Fibroblast of lung (primary cell): ENCODE data around the gene HOXC11. TPM values are rescaled to one million over a fixed set of nuclear protein-coding genes. Genes with fewer than 3 reads are reported as not detected.
A peak's percentile ranks its signal among the peaks of the same experiment; 100 is the strongest.

Source experiments
- DNase-seq, 2 donors: peaks; one replicate each; pipeline versions ENCODE4 v3.0.0 to v3.0.0-alpha.2; 2010; ENCODE audit warnings: low read depth in 2 of 2
- H2AFZ ChIP-seq: 2 replicates; pipeline ENCODE4 v1.5.1; 2012; ENCODE audit warnings: low read length, control low read depth, inconsistent platforms
- H3K27ac ChIP-seq: 2 replicates; pipeline ENCODE4 v1.5.1; 2011; ENCODE audit warnings: low read length, control low read depth; ENCODE audit not compliant: insufficient read depth
- H3K27me3 ChIP-seq: 2 replicates; pipeline ENCODE4 v1.5.1; 2011; ENCODE audit warnings: mild to moderate bottlenecking, low read length; ENCODE audit not compliant: control insufficient read depth, insufficient read depth
- H3K36me3 ChIP-seq: 2 replicates; pipeline ENCODE4 v1.5.1; 2011; ENCODE audit warnings: low read length; ENCODE audit not compliant: control insufficient read depth, insufficient read depth
- H3K4me1 ChIP-seq: 2 replicates; pipeline ENCODE4 v1.5.1; 2011; ENCODE audit warnings: low read length; ENCODE audit not compliant: control insufficient read depth, insufficient read depth; ENCODE audit errors: extremely low read depth
- H3K4me2 ChIP-seq: 2 replicates; pipeline ENCODE4 v1.5.1; 2011; ENCODE audit warnings: low read length, control low read depth; ENCODE audit not compliant: insufficient read depth; ENCODE audit errors: extremely low read depth
- H3K4me3 ChIP-seq, 4 experiments: fragments of 200-600 bp in 1 of 4; sonication (generic) in 1 of 4; replicated peaks in 1 of 4; 2 replicates each; pipeline ENCODE4 v1.5.1; 2011 to 2016; ENCODE audit warnings: low read length in 4 of 4, low read depth in 3 of 4, mild to moderate bottlenecking in 3 of 4, control low read depth in 2 of 4, inconsistent platforms in 1 of 4, mixed read lengths in 1 of 4; ENCODE audit not compliant: insufficient read depth in 1 of 4; ENCODE audit errors: control extremely low read depth in 1 of 4
- H3K79me2 ChIP-seq: 2 replicates; pipeline ENCODE4 v1.5.1; 2012; ENCODE audit warnings: mild to moderate bottlenecking, low read length, inconsistent platforms; ENCODE audit not compliant: control insufficient read depth, insufficient read depth
- H3K9ac ChIP-seq: 2 replicates; pipeline ENCODE4 v1.5.1; 2011; ENCODE audit warnings: mild to moderate bottlenecking, low read length, control low read depth; ENCODE audit not compliant: insufficient read depth
- H3K9me3 ChIP-seq: 2 replicates; pipeline ENCODE4 v1.5.1; 2012; ENCODE audit warnings: low read depth, low read length; ENCODE audit not compliant: control insufficient read depth, insufficient read depth
- H4K20me1 ChIP-seq: 2 replicates; pipeline ENCODE4 v1.5.1; 2011; ENCODE audit warnings: low read length; ENCODE audit not compliant: control insufficient read depth, insufficient read depth; ENCODE audit errors: extremely low read depth
- CTCF ChIP-seq, 2 donors: IDR thresholded peaks in 1 of 2; conservative IDR thresholded peaks in 1 of 2; 1 replicate in 1 of 2; 2 replicates in 1 of 2; pipeline ENCODE4 v1.5.1; 2011 to 2012; ENCODE audit warnings: low read length in 2 of 2, control low read depth in 1 of 2, inconsistent platforms in 1 of 2, low read depth in 1 of 2, mild to moderate bottlenecking in 1 of 2
- EZH2 ChIP-seq: IDR thresholded peaks from 2 replicates; pipeline ENCODE4 v1.5.1; 2012; ENCODE audit warnings: low read length, control low read depth, mild to moderate bottlenecking; ENCODE audit errors: missing control alignments
- polyA plus RNA-seq, 2 donors: library from polyadenylated mRNA; depleted of rRNA in 1 of 2; stranded (reverse) in 1 of 2; unstranded in 1 of 2; fragments of >200 nt; gene quantifications; 2 replicates each; pipeline ENCODE4 v1.2.1, GENCODE V29; 2011 to 2012; ENCODE audit warnings: missing spikeins in 1 of 2
- total RNA-seq: library from RNA; depleted of rRNA; stranded (reverse); fragments of >200 nt; gene quantifications from 2 replicates; pipeline ENCODE4 v1.2.1, GENCODE V29; 2014

Gene HOXC11
- total and polyA plus RNA-seq, 2 donors (not counting 1 experiment from before 2014, with no cell fraction given) = not detected

GRCh38 chr12:53969588-53970259, 3.2 kb upstream of the HOXC11 start:
- no peaks in the 10 kb centered on the region for H3K4me1 ChIP-seq
- no peak for DNase-seq
- no peak overlapping the region for H3K4me3 ChIP-seq
- no peak overlapping the region for H3K9ac ChIP-seq
- H3K4me2 ChIP-seq = no peak overlapping the region
- no peaks in the 10 kb centered on the region for H3K36me3 ChIP-seq
- H3K27ac ChIP-seq = no peak overlapping the region
- H2AFZ ChIP-seq = no peak overlapping the region
- peaks cover 94% of the 10 kb centered on the region for H3K27me3 ChIP-seq
- TF ChIP-seq EZH2 (peak; percentile 28), CTCF (conservative IDR thresholded peaks at IDR 0.05 in 1 of 2, IDR thresholded peaks at IDR 0.05 in 1 of 2; ENCODE audit: low read depth in 1 of 2, low read length in 2 of 2) (no peak)
- no peaks in the 10 kb centered on the region for H4K20me1 ChIP-seq
- no peaks in the 10 kb centered on the region for H3K79me2 ChIP-seq
- H3K9me3 ChIP-seq = no peaks in the 10 kb centered on the region

- H3K9ac ChIP-seq = no peak overlapping the region
- no peaks in the 10 kb centered on the region for H3K36me3 ChIP-seq
- H4K20me1 ChIP-seq = no peaks in the 10 kb centered on the region
- no peak overlapping the region for H2AFZ ChIP-seq
- no peaks in the 10 kb centered on the region for H3K9me3 ChIP-seq
- no peak overlapping the region for H3K4me3 ChIP-seq
- H3K79me2 ChIP-seq = no peaks in the 10 kb centered on the region
- no peaks in the 10 kb centered on the region for H3K4me1 ChIP-seq
- no peak overlapping the region for H3K4me2 ChIP-seq
- DNase-seq = no peak
- TF ChIP-seq EZH2 = no peak
- TF ChIP-seq CTCF (conservative IDR thresholded peaks at IDR 0.05 in 1 of 2, IDR thresholded peaks at IDR 0.05 in 1 of 2; ENCODE audit: low read depth in 1 of 2, low read length in 2 of 2) = no peak
- peaks cover 90% of the 10 kb centered on the region for H3K27me3 ChIP-seq
- H3K27ac ChIP-seq = no peak overlapping the region
Measured at GRCh38 chr12:53970451-53970850, 2.5 kb upstream of the HOXC11 start.

- Histone ChIP-seq H2AFZ (no peak overlapping the region), H3K4me2 (no peak overlapping the region), H3K9me3 (no peaks in the 10 kb centered on the region), H3K4me1 (no peaks in the 10 kb centered on the region), H3K36me3 (no peaks in the 10 kb centered on the region), H4K20me1 (no peaks in the 10 kb centered on the region), H3K4me3 (no peak overlapping the region), H3K9ac (no peak overlapping the region), H3K27ac (no peak overlapping the region), H3K27me3 (peaks cover 90% of the 10 kb centered on the region), H3K79me2 (no peaks in the 10 kb centered on the region)
- TF ChIP-seq EZH2 (no peak), CTCF (conservative IDR thresholded peaks at IDR 0.05 in 1 of 2, IDR thresholded peaks at IDR 0.05 in 1 of 2; ENCODE audit: low read depth in 1 of 2, low read length in 2 of 2) (no peak)
- no peak for DNase-seq
Measured at GRCh38 chr12:53971129-53971528, 1.8 kb upstream of the HOXC11 start.
